HEK293T (cell line): Measurements from ENCODE around the gene PRKCE.

Experiments
- ELF4 ChIP-seq: fragments of 450-650 bp; IDR thresholded peaks from 2 replicates; pipeline ENCODE4 v1.6.1; 2017; ENCODE audit warnings: antibody characterized with exemption
- FOXK2 ChIP-seq: fragments of 450-650 bp; IDR thresholded peaks from 2 replicates; pipeline ENCODE4 v1.6.1; 2016; ENCODE audit warnings: mild to moderate bottlenecking
- FOXM1 ChIP-seq: fragments of 450-650 bp; IDR thresholded peaks from 2 replicates; pipeline ENCODE4 v1.6.1; 2017; ENCODE audit warnings: mild to moderate bottlenecking, borderline replicate concordance
- SUZ12 ChIP-seq: fragments of 450-650 bp; IDR thresholded peaks from 2 replicates; pipeline ENCODE4 v1.6.1; 2016; ENCODE audit warnings: mild to moderate bottlenecking
- ZNF384 ChIP-seq: fragments of 450-650 bp; IDR thresholded peaks from 2 replicates; pipeline ENCODE4 v1.6.1; 2016
- TF ChIP-seq, protein P1 (sequence below): fragments of 450-650 bp; IDR thresholded peaks from 2 replicates; pipeline ENCODE4 v1.6.1; 2016

GRCh38 chr2:45789317-45789716 lies 137.8 kb downstream of the PRKCE start:
- TF ChIP-seq ELF4 (no peak), ZNF384 (no peak), FOXK2 (no peak), SUZ12 (no peak), FOXM1 (no peak)
- TF ChIP-seq, protein P1, sequence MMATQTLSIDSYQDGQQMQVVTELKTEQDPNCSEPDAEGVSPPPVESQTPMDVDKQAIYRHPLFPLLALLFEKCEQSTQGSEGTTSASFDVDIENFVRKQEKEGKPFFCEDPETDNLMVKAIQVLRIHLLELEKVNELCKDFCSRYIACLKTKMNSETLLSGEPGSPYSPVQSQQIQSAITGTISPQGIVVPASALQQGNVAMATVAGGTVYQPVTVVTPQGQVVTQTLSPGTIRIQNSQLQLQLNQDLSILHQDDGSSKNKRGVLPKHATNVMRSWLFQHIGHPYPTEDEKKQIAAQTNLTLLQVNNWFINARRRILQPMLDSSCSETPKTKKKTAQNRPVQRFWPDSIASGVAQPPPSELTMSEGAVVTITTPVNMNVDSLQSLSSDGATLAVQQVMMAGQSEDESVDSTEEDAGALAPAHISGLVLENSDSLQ, result no peak
